ENCODE measurements around the gene CLDN20. TPM values are rescaled to one million over a fixed set of nuclear protein-coding genes. Genes with fewer than 3 reads are reported as not detected.

The CLDN20 gene
- total RNA-seq, 4 donors from 2014 or later: 0.34 to 0.68 (median 0.34) TPM; not detected in 1

- no peak for DNase-seq (ENCODE audit: low spot score in 2 of 2)
- intact Hi-C loops (cut with DNase I; ENCODE audit: low total_unique reads): no loop called here
- 91 to 96% methylated on average over 4 of the region's 4 CpGs for WGBS, 2 donors
- H3K4me3 ChIP-seq (ENCODE audit: low read depth, poor library complexity, severe bottlenecking): no peak overlapping the region
- TF ChIP-seq POLR2A (IDR thresholded peaks at IDR 0.05) (no peak), CTCF (IDR thresholded peaks at IDR 0.05) (no peak)
Measured at GRCh38 chr6:155284775-155285174, 21.0 kb downstream of the CLDN20 start.

- DNase-seq (ENCODE audit: low spot score in 2 of 2): no peak
- no peak overlapping the region for H3K4me3 ChIP-seq (ENCODE audit: low read depth, poor library complexity, severe bottlenecking)
- intact Hi-C loops (cut with DNase I; ENCODE audit: low total_unique reads): no loop called here
- 84 to 89% methylated on average over 2 of the region's 2 CpGs for WGBS, 2 donors
- TF ChIP-seq CTCF (IDR thresholded peaks at IDR 0.05) (no peak), POLR2A (IDR thresholded peaks at IDR 0.05) (no peak)
Measured at GRCh38 chr6:155287762-155288161, 23.9 kb downstream of the CLDN20 start.

GRCh38 chr6:155290491-155290890 lies 26.7 kb downstream of the CLDN20 start:
- H3K4me3 ChIP-seq (ENCODE audit: low read depth, poor library complexity, severe bottlenecking): no peak overlapping the region
- DNase-seq (ENCODE audit: low spot score in 2 of 2): no peak
- no peak for TF ChIP-seq CTCF (IDR thresholded peaks at IDR 0.05)
- intact Hi-C loops (cut with DNase I; ENCODE audit: low total_unique reads): no loop called here
- WGBS, 2 donors: 90 to 93% methylated on average over 5 of the region's 5 CpGs

- no peak overlapping the region for H3K4me3 ChIP-seq (ENCODE audit: low read depth, poor library complexity, severe bottlenecking)
- WGBS, 2 donors: 56 to 58% methylated on average over 3 of the region's 3 CpGs
- no peak for DNase-seq (ENCODE audit: low spot score in 2 of 2)
- intact Hi-C loops (cut with DNase I; ENCODE audit: low total_unique reads): no loop called here
- TF ChIP-seq CTCF (IDR thresholded peaks at IDR 0.05): no peak
- TF ChIP-seq POLR2A (IDR thresholded peaks at IDR 0.05): no peak
Measured at GRCh38 chr6:155291291-155291690, 27.5 kb downstream of the CLDN20 start.

GRCh38 chr6:155292711-155293110 lies 28.9 kb downstream of the CLDN20 start:
- WGBS, 2 donors: 74 to 89% methylated on average over 5 of the region's 5 CpGs
- TF ChIP-seq POLR2A (IDR thresholded peaks at IDR 0.05) (no peak), CTCF (IDR thresholded peaks at IDR 0.05) (no peak)
- no peak for DNase-seq (ENCODE audit: low spot score in 2 of 2)
- intact Hi-C loops (cut with DNase I; ENCODE audit: low total_unique reads): no loop called here
- no peak overlapping the region for H3K4me3 ChIP-seq (ENCODE audit: low read depth, poor library complexity, severe bottlenecking)

GRCh38 chr6:155297669-155298068 lies 33.9 kb downstream of the CLDN20 start:
- intact Hi-C loops (cut with DNase I; ENCODE audit: low total_unique reads): no loop called here
- 91 to 93% methylated on average over 3 of the region's 3 CpGs for WGBS, 2 donors
- no peak overlapping the region for H3K4me3 ChIP-seq (ENCODE audit: low read depth, poor library complexity, severe bottlenecking)
- DNase-seq (ENCODE audit: low spot score in 2 of 2): no peak
- no peak for TF ChIP-seq POLR2A (IDR thresholded peaks at IDR 0.05)
- TF ChIP-seq CTCF (IDR thresholded peaks at IDR 0.05): no peak

All from lower leg skin (tissue), 4 donors.